Choroid plexus epithelial cell (primary cell): ENCODE measurements around the gene SLC18B1.
A peak's percentile ranks its signal among the peaks of the same experiment; 100 is the strongest.

ENCODE experiments used
- DNase-seq: peaks from one replicate; pipeline ENCODE4 v3.0.0-alpha.2; 2010; ENCODE audit warnings: low read depth
- H3K4me3 ChIP-seq: 2 replicates; pipeline ENCODE4 v1.5.1; 2011; ENCODE audit warnings: low read depth, mild to moderate bottlenecking, control low read depth, low read length, moderate library complexity
- TF ChIP-seq, protein P1 (sequence below): conservative IDR thresholded peaks from 2 replicates; pipeline ENCODE4 v1.5.1; 2011; ENCODE audit warnings: low read depth, mild to moderate bottlenecking, control low read depth, inconsistent platforms, low read length, moderate library complexity

The SLC18B1 gene

DNA sequence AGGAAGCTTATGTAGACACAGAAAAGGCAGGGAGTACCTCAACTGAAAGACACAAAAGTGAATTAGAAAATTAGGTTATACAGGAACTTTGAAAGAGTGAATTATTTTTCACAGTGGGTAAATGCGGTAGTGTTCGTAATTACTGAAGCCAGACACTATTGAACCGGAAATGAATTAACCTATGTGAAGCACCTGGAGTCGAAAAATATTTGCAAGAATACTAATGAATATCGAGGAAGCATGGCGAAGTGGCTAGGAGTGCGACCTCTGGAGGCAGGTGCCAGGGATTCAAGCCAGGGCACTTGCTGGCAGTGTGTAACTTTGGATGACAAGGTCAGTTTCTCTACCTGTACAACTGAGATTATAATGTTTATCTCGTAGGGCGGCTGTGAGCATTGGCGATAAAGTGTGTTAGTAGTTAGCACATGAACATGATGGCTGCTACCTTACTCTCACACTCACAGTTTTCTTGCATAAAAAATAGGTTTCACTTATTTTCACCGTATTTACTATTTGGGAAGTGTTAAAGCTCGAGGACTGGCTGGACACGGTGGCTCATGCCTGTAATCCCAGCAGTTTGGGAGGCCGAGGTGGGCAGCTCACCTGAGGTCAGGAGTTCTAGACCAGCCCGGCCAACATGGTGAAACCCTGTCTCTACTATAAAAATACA, 567 bp upstream of the SLC18B1 start:
- TF ChIP-seq, protein P1, sequence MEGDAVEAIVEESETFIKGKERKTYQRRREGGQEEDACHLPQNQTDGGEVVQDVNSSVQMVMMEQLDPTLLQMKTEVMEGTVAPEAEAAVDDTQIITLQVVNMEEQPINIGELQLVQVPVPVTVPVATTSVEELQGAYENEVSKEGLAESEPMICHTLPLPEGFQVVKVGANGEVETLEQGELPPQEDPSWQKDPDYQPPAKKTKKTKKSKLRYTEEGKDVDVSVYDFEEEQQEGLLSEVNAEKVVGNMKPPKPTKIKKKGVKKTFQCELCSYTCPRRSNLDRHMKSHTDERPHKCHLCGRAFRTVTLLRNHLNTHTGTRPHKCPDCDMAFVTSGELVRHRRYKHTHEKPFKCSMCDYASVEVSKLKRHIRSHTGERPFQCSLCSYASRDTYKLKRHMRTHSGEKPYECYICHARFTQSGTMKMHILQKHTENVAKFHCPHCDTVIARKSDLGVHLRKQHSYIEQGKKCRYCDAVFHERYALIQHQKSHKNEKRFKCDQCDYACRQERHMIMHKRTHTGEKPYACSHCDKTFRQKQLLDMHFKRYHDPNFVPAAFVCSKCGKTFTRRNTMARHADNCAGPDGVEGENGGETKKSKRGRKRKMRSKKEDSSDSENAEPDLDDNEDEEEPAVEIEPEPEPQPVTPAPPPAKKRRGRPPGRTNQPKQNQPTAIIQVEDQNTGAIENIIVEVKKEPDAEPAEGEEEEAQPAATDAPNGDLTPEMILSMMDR: peak; percentile 92
- peak; percentile 70 for DNase-seq
- H3K4me3 ChIP-seq: peak overlapping the region; percentile 78

DNA sequence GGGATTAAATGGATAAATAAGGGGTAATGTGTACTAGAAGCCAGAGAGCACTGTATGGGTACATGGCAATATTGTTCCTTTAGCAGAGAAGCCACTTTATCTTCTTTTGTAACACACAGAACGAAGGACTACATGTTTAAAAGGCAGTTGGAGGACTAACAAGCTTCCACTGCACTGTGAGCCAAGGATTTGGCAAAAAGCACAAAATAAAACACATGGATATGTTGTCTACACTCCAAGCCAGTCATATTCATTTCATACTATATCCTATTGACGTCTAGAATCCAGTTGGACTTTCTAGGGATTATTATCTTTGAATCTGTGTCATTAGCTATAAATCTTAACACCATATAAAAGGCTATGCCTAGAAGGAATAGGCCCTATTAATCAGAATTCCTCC, 3.0 kb downstream of the SLC18B1 start:
- no peak overlapping the region for H3K4me3 ChIP-seq
- TF ChIP-seq, protein P1: no peak
- no peak for DNase-seq

DNA sequence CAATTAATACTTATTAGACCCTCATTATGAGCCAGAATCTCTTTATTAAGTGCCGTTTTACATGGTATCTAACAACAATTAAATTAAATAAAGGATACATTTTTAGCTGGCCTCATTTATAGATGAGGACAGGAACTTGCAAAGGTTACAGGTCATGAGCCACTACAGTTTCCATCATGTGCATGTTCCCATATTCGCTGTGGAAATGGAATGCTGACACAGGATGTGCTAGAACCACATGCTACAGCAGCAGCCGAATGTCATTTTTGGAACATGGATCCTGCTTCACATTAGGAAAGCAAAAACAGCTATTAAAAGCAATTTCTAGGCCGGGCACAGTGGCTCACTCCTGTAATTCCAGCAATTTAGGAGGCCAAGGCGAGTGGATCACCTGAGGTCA, 5.9 kb downstream of the SLC18B1 start:
- no peak overlapping the region for H3K4me3 ChIP-seq
- TF ChIP-seq, protein P1: no peak
- no peak for DNase-seq

DNA sequence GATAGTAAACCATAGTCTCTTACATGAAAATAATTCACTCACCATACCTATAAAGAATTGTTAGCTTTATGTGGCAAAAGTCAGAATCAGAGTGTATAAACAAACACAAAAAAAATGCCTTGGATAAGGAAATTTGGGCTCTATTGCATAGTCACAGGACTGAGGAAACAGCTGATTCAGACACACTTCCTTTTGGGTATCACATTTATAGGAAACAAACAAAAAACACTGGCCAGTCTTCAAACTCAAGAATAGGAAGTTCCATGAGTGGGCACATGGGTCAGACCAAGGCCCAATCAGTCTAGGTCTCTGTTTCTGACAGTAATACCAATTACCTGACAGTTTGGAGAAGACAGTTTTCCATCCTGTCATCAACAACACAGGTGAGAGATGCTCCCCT, 8.0 kb downstream of the SLC18B1 start:
- no peak for DNase-seq
- TF ChIP-seq, protein P1: no peak
- no peak overlapping the region for H3K4me3 ChIP-seq

DNA sequence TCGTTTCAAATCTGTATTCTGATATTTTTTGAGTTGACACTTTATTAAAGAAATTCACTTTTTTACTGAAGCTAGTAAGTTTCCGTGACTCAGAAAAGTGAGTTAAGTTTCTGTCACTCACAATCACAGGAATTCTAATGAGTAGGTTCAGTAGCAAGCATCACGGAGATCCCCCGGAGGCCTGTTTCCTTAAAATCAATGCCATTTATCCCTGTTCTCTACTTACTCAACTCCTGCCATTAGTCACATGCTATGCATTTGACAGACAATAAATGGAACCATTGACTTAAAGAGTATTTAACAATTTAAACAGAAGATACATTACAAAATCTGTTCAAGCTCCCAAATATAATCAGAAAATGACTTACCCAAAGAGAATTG, 9.1 kb downstream of the SLC18B1 start:
- no peak overlapping the region for H3K4me3 ChIP-seq
- DNase-seq: no peak
- TF ChIP-seq, protein P1: no peak

DNA sequence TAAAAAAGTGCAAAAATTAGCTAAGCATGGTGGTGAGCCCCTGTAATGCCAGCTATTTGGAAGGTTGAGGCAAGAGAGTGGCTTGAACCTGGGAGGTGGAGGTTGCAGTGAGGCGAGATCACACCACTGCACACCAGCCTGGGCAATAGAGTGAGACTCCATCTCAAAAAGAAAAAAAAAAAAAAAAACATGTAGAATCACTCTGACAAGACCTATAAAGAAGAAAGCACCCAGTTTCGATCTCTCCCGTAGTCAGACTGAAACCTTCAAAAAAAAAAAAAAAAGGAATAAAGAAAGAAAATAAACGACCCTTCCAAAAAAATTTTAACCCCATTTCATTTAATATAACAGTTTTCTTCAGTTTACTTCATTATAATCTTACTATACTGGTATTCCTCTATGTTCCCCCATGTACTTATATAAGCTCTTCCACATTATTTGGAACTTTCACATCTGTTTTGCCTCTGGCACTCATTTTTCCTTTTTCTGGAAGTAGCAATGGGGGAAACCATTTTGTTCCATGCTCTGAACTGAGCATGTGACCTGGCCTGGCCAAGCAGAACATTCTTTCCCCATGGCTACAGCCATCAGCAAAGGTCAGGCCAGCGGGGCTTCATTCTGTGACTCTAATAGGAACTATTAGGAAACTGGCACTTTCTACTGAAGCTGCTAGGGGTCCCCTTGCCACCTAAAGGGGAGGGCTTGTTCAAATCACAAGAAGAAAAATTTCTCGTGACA, 9.6 kb downstream of the SLC18B1 start:
- TF ChIP-seq, protein P1: no peak
- no peak for DNase-seq
- H3K4me3 ChIP-seq: no peak overlapping the region

DNA sequence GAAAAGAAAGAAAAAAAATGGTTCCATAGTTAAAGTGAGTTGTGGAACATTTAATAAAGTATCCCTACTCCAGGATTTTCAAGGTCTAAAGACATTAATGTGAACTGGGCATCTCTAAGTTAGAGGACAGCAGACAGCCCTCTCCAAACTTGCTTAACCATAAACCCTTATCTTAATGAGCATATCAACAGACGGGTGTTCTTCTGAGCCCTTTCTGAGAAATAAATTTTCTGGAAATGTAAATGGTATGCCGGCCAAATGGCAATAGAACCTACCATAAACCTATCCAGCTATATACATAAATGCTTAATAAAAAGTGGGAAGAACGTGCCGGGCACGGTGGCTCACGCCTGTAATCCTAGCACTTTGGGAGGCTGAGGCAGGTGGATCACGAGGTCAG, 12.5 kb downstream of the SLC18B1 start:
- DNase-seq: no peak
- no peak overlapping the region for H3K4me3 ChIP-seq
- TF ChIP-seq, protein P1: no peak
